Activated CD8-positive, alpha-beta T cell treated with anti-CD3 and anti-CD28 coated beads for 36 hours (primary cell): ENCODE measurements around the gene ACTR1A. TPM values are rescaled to one million over a fixed set of nuclear protein-coding genes. Genes with fewer than 3 reads are reported as not detected.
"Not testable (repeated sequence)": the region's sequence is repeated elsewhere in the genome, so short reads cannot be mapped to it uniquely, and the experiment has no call there.

Source experiments
- ATAC-seq: fragments of 200-7000 bp; cut with Tn5 transposase; one replicate; pipeline ENCODE4 v1.10.0; 2021; ENCODE audit warnings: mild to moderate bottlenecking, moderate library complexity
- CTCF ChIA-PET: fragments of 350-600 bp; sonication (Branson Sonifier 250); formaldehyde crosslinking; loops from one replicate; lab custom pipeline; 2021; ENCODE audit warnings: antibody characterized with exemption; lab: Charles Lee
- POLR2A ChIA-PET: fragments of 350-600 bp; sonication (Branson Sonifier 250); formaldehyde crosslinking; loops from one replicate; lab custom pipeline; 2021; ENCODE audit warnings: antibody characterized with exemption; lab: Charles Lee
- DNase-seq: peaks from one replicate; pipeline ENCODE4 v3.0.0-alpha.2; 2020
- H3K27ac Mint-ChIP-seq: one replicate; pipeline ENCODE4 v1.8.0; 2021; ENCODE audit warnings: mild to moderate bottlenecking, mixed read lengths
- H3K27me3 Mint-ChIP-seq: one replicate; pipeline ENCODE4 v1.8.0; 2021; ENCODE audit warnings: mixed read lengths
- H3K36me3 Mint-ChIP-seq: one replicate; pipeline ENCODE4 v1.8.0; 2021; ENCODE audit warnings: low read depth, mixed read lengths
- H3K4me1 Mint-ChIP-seq: one replicate; pipeline ENCODE4 v1.8.0; 2021; ENCODE audit warnings: low read depth, mixed read lengths
- H3K4me3 Mint-ChIP-seq: one replicate; pipeline ENCODE4 v1.8.0; 2021; ENCODE audit warnings: mild to moderate bottlenecking, moderate library complexity, mixed read lengths
- H3K9me3 Mint-ChIP-seq: one replicate; pipeline ENCODE4 v1.8.0; 2021; ENCODE audit warnings: mixed read lengths
- CTCF ChIP-seq: fragments of 200-600 bp; IDR thresholded peaks from one replicate; pipeline ENCODE4 v1.8.0; 2022; ENCODE audit warnings: antibody characterized with exemption, mild to moderate bottlenecking
- intact Hi-C: fragments of 100-400 bp; cut with micrococcal nuclease; formaldehyde crosslinking; loops from one replicate; pipeline ENCODE4 v1.10.0; 2022
- total RNA-seq, 2 experiments: library from RNA; stranded (reverse); gene quantifications; one replicate each; pipeline ENCODE4 v1.2.3, GENCODE V29; 2021

ACTR1A gene
- total RNA-seq, 2 experiments from 2014 or later = 47.1 to 51.3 TPM

GRCh38 chr10:102502029-102502336 is 529 bp downstream of the ACTR1A start:
- Mint-ChIP-seq H3K4me3 (no peak overlapping the region), H3K9me3 (no peaks in the 10 kb centered on the region), H3K36me3 (no peaks in the 10 kb centered on the region), H3K27me3 (no peaks in the 10 kb centered on the region), H3K4me1 (peaks cover 34% of the 10 kb centered on the region), H3K27ac (no peak overlapping the region)
- peak; percentile 77 for ATAC-seq
- TF ChIP-seq CTCF = no peak
- intact Hi-C loops = loop anchor here (2.0 to 5.0 kb wide), 2 partner anchors 81 to 95 kb away; no protein-coding TSS in a partner anchor
- ChIA-PET POLR2A (interaction anchor here (1.4 to 2.7 kb wide), 2 partner anchors 40 to 51 kb away, joined by 4 to 8 read pairs; partner anchors contain the start of gene C10orf95), CTCF (interaction anchor here (1.1 to 5.4 kb wide), 8 partner anchors 11 to 142 kb away, joined by 3 to 84 read pairs (median 10); partner anchors contain the start of genes C10orf95 and TRIM8)
- DNase-seq = peak; percentile 99

- intact Hi-C loops = loop anchor here (2.0 to 5.0 kb wide), 2 partner anchors 81 to 96 kb away; no protein-coding TSS in a partner anchor
- ChIA-PET CTCF (interaction anchor here (0.7 to 5.4 kb wide), 6 partner anchors 22 to 146 kb away, joined by 3 to 19 read pairs (median 6); no protein-coding TSS in a partner anchor), POLR2A (interaction anchor here (0.6 to 2.7 kb wide), 6 partner anchors 19 to 81 kb away, joined by 3 to 8 read pairs (median 3); partner anchors contain the start of gene FBXL15)
- Mint-ChIP-seq H3K4me3 (no peak overlapping the region), H3K36me3 (no peaks in the 10 kb centered on the region), H3K4me1 (peaks cover 31% of the 10 kb centered on the region), H3K27me3 (no peaks in the 10 kb centered on the region), H3K27ac (no peak overlapping the region), H3K9me3 (no peaks in the 10 kb centered on the region)
- no peak for DNase-seq
- no peak for ATAC-seq
- TF ChIP-seq CTCF = no peak
Observed at GRCh38 chr10:102501201-102502028, 1.1 kb downstream of the ACTR1A start.

DNA sequence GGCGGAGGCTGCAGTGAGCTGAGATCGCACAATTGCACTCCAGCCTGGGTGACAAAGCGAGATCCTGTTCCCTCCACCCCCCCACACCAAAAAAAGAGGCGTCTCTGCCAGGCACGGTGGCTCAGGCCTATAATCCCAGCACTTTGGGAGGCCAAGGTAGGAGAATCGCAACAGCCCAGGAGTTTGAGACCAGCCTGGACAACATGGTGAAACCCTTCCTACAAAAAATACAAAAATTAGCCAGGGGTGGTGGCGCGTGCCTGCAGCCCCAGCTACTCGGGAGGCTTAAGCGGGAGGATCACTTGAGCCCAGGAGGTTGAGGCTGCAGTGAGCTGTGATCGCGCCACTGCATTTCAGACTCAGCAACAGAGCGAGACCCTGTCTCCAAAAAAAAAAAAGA is 1.8 kb downstream of the ACTR1A start:
- not testable (repeated sequence) for H3K4me3 Mint-ChIP-seq, H3K9me3 Mint-ChIP-seq, ATAC-seq, H3K36me3 Mint-ChIP-seq, H3K27ac Mint-ChIP-seq, H3K27me3 Mint-ChIP-seq, DNase-seq
- ChIA-PET CTCF (interaction anchor here (0.7 to 5.4 kb wide), 5 partner anchors 21 to 145 kb away, joined by 3 to 19 read pairs (median 4); no protein-coding TSS in a partner anchor), POLR2A (interaction anchor here (0.6 to 2.7 kb wide), 6 partner anchors 19 to 80 kb away, joined by 3 to 8 read pairs (median 3); partner anchors contain the start of gene FBXL15)
- intact Hi-C loops = loop anchor here (5.0 kb wide), 1 partner anchor 97 kb away; no protein-coding TSS in a partner anchor
- peaks cover 35% of the 10 kb centered on the region for H3K4me1 Mint-ChIP-seq

- H3K27me3 Mint-ChIP-seq = no peaks in the 10 kb centered on the region
- ATAC-seq (no peak), DNase-seq (no peak)
- intact Hi-C loops = no loop called here
- no peaks in the 10 kb centered on the region for H3K36me3 Mint-ChIP-seq
- ChIA-PET POLR2A (no interaction called here), CTCF (interaction anchor here (1.6 to 1.8 kb wide), 2 partner anchors 20 to 84 kb away, joined by 5 read pairs; no protein-coding TSS in a partner anchor)
- H3K4me3 Mint-ChIP-seq = no peak overlapping the region
- no peak overlapping the region for H3K27ac Mint-ChIP-seq
- peaks cover 26% of the 10 kb centered on the region for H3K4me1 Mint-ChIP-seq
- TF ChIP-seq CTCF = no peak
- H3K9me3 Mint-ChIP-seq = no peaks in the 10 kb centered on the region
Observed at GRCh38 chr10:102499356-102499755, 3.2 kb downstream of the ACTR1A start.

- H3K9me3 Mint-ChIP-seq = no peaks in the 10 kb centered on the region
- no peak overlapping the region for H3K4me3 Mint-ChIP-seq
- ChIA-PET CTCF (interaction anchor here (1.1 to 1.5 kb wide), 2 partner anchors 36 to 86 kb away, joined by 3 to 5 read pairs; no protein-coding TSS in a partner anchor), POLR2A (interaction anchor here (0.7 to 1.1 kb wide), 2 partner anchors 47 to 139 kb away, joined by 3 to 4 read pairs; no protein-coding TSS in a partner anchor)
- H3K27me3 Mint-ChIP-seq = no peaks in the 10 kb centered on the region
- DNase-seq (no peak), ATAC-seq (no peak)
- no peak for TF ChIP-seq CTCF
- intact Hi-C loops = no loop called here
- no peaks in the 10 kb centered on the region for H3K36me3 Mint-ChIP-seq
- H3K4me1 Mint-ChIP-seq = peaks cover 35% of the 10 kb centered on the region
- H3K27ac Mint-ChIP-seq = no peak overlapping the region
Observed at GRCh38 chr10:102497545-102497944, 5.0 kb downstream of the ACTR1A start.
